Astrocyte (in vitro differentiated cells and primary cell): ENCODE measurements around the gene NDUFS7. TPM values are rescaled to one million over a fixed set of nuclear protein-coding genes. Genes with fewer than 3 reads are reported as not detected.

Experiments used
- DNase-seq: peaks from one replicate; pipeline ENCODE4 v3.0.0-alpha.2; 2010; ENCODE audit warnings: low read depth
- FAIRE-seq: peaks from 2 replicates; lab custom pipeline; 2011; peaks lifted over from hg19 to GRCh38; lab: Jason Lieb, UNC
- H2AFZ ChIP-seq: 2 replicates; pipeline ENCODE4 v1.6.0; 2012; ENCODE audit warnings: low read depth, low read length, inconsistent platforms
- H3K27ac ChIP-seq: 2 replicates; pipeline ENCODE4 v1.5.1; 2011; ENCODE audit warnings: low read depth, low read length, inconsistent platforms
- H3K27me3 ChIP-seq: 2 replicates; pipeline ENCODE4 v1.6.0; 2011; ENCODE audit warnings: low read length, inconsistent platforms; ENCODE audit not compliant: insufficient read depth
- H3K36me3 ChIP-seq: 2 replicates; pipeline ENCODE4 v1.5.1; 2011; ENCODE audit warnings: low read length, inconsistent platforms; ENCODE audit not compliant: insufficient read depth
- H3K4me1 ChIP-seq: 2 replicates; pipeline ENCODE4 v1.5.1; 2011; ENCODE audit warnings: low read length, inconsistent platforms; ENCODE audit not compliant: insufficient read depth
- H3K4me2 ChIP-seq: 2 replicates; pipeline ENCODE4 v1.6.0; 2012; ENCODE audit warnings: low read length, inconsistent platforms
- H3K4me3 ChIP-seq: 2 replicates; pipeline ENCODE4 v1.5.1; 2011; ENCODE audit warnings: low read depth, mild to moderate bottlenecking, low read length, inconsistent platforms; ENCODE audit not compliant: insufficient read depth
- H3K79me2 ChIP-seq: 2 replicates; pipeline ENCODE4 v1.6.0; 2012; ENCODE audit warnings: mild to moderate bottlenecking, low read length, inconsistent platforms; ENCODE audit not compliant: insufficient read depth
- H3K9ac ChIP-seq: 2 replicates; pipeline ENCODE4 v1.6.0; 2012; ENCODE audit warnings: mild to moderate bottlenecking, low read length, inconsistent platforms
- H3K9me3 ChIP-seq: 2 replicates; pipeline ENCODE4 v1.5.1; 2012; ENCODE audit warnings: low read depth, mild to moderate bottlenecking, low read length, inconsistent platforms; ENCODE audit not compliant: insufficient read depth
- H4K20me1 ChIP-seq: 2 replicates; pipeline ENCODE4 v1.6.0; 2012; ENCODE audit warnings: low read length, inconsistent platforms; ENCODE audit not compliant: insufficient read depth
- H3K27ac Mint-ChIP-seq: one replicate; pipeline ENCODE4 v1.8.0; 2021; ENCODE audit warnings: mild to moderate bottlenecking, mixed read lengths; ENCODE audit not compliant: unreplicated experiment
- H3K27me3 Mint-ChIP-seq: one replicate; pipeline ENCODE4 v1.8.0; 2021; ENCODE audit warnings: low read depth, mixed read lengths; ENCODE audit not compliant: unreplicated experiment
- H3K36me3 Mint-ChIP-seq: one replicate; pipeline ENCODE4 v1.8.0; 2021; ENCODE audit warnings: low read depth, mixed read lengths; ENCODE audit not compliant: unreplicated experiment
- H3K4me1 Mint-ChIP-seq: one replicate; pipeline ENCODE4 v1.8.0; 2021; ENCODE audit warnings: low read depth, mixed read lengths; ENCODE audit not compliant: unreplicated experiment
- H3K4me3 Mint-ChIP-seq: one replicate; pipeline ENCODE4 v1.8.0; 2021; ENCODE audit warnings: mild to moderate bottlenecking, moderate library complexity, mixed read lengths; ENCODE audit not compliant: unreplicated experiment
- H3K9me3 Mint-ChIP-seq: one replicate; pipeline ENCODE4 v1.8.0; 2021; ENCODE audit warnings: mild to moderate bottlenecking, mixed read lengths; ENCODE audit not compliant: unreplicated experiment
- EZH2 ChIP-seq: IDR thresholded peaks from 2 replicates; pipeline ENCODE4 v1.6.1; 2012; ENCODE audit warnings: mild to moderate bottlenecking, low read length, inconsistent platforms; ENCODE audit not compliant: insufficient read depth
- total RNA-seq: library from RNA; stranded (reverse); gene quantifications from 2 replicates; pipeline ENCODE4 v1.2.1, GENCODE V29; 2021
- TF ChIP-seq, protein P1 (sequence below): IDR thresholded peaks from 2 replicates; pipeline ENCODE4 v1.5.1; 2011; ENCODE audit warnings: low read depth, mild to moderate bottlenecking, inconsistent platforms, low read length, moderate library complexity; ENCODE audit not compliant: insufficient read depth

The NDUFS7 gene
- total RNA-seq, 1 donor from 2014 or later: 64.0 TPM

DNA sequence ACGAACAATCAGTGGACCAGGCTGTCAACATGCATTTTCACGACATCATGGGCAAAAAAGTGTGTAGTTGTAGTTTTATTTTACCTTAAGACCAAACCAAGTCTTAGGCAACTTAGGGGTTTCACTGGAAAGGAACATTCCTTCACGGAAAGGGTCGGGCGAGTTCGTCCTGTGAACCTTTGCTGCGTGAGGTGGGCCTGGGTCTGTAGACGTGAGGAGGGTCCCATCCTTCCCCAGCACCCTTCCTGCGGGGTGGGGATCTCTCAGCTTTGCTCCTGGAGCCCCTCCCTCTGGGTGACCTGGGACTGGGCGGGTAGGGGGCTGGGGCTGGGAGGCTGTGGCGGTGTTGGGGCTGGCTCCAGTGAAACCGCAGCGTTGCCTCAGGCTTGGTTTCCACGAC lies 42.2 kb downstream of the NDUFS7 start:
- no peaks in the 10 kb centered on the region for H3K9me3 Mint-ChIP-seq
- peak overlapping the region; percentile 10 for H3K27ac Mint-ChIP-seq
- Histone ChIP-seq H3K4me3 (no peak overlapping the region), H3K27me3 (no peaks in the 10 kb centered on the region), H3K79me2 (peaks cover 85% of the 10 kb centered on the region), H3K9me3 (no peaks in the 10 kb centered on the region), H3K4me2 (no peak overlapping the region), H4K20me1 (peaks cover 66% of the 10 kb centered on the region), H3K4me1 (peaks cover 10% of the 10 kb centered on the region), H3K27ac (peak overlapping the region; percentile 44), H3K36me3 (peaks cover 15% of the 10 kb centered on the region), H2AFZ (no peak overlapping the region), H3K9ac (peak overlapping the region; percentile 32)
- FAIRE-seq (no peak), DNase-seq (no peak)
- no peak for TF ChIP-seq EZH2
- TF ChIP-seq, protein P1, sequence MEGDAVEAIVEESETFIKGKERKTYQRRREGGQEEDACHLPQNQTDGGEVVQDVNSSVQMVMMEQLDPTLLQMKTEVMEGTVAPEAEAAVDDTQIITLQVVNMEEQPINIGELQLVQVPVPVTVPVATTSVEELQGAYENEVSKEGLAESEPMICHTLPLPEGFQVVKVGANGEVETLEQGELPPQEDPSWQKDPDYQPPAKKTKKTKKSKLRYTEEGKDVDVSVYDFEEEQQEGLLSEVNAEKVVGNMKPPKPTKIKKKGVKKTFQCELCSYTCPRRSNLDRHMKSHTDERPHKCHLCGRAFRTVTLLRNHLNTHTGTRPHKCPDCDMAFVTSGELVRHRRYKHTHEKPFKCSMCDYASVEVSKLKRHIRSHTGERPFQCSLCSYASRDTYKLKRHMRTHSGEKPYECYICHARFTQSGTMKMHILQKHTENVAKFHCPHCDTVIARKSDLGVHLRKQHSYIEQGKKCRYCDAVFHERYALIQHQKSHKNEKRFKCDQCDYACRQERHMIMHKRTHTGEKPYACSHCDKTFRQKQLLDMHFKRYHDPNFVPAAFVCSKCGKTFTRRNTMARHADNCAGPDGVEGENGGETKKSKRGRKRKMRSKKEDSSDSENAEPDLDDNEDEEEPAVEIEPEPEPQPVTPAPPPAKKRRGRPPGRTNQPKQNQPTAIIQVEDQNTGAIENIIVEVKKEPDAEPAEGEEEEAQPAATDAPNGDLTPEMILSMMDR: no peak
- H3K4me1 Mint-ChIP-seq: no peaks in the 10 kb centered on the region
- no peak overlapping the region for H3K4me3 Mint-ChIP-seq
- no peaks in the 10 kb centered on the region for H3K27me3 Mint-ChIP-seq
- H3K36me3 Mint-ChIP-seq: peaks cover 5% of the 10 kb centered on the region

DNA sequence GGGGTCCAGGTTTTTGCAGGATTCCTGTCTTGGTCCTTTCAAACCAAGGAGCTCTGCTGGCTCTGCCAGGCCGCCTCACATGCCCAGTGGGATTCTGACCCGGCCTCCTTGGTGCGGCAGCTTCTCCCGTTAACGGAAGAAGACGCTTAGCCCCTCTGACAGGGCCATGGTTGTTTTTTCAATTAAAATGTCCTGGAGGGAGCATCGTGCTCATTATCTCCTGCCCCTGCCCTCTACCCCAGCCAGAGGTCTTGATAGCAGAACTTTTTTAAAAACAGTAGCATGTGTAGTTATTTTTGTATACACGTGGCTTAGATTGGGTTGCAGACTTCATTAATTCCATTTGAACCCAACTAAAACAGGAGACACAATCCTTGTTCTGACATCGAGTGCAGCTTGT lies 43.0 kb downstream of the NDUFS7 start:
- Histone ChIP-seq H2AFZ (no peak overlapping the region), H3K79me2 (peaks cover 78% of the 10 kb centered on the region), H3K9ac (no peak overlapping the region), H3K36me3 (peaks cover 12% of the 10 kb centered on the region), H3K4me1 (peaks cover 10% of the 10 kb centered on the region), H4K20me1 (peaks cover 62% of the 10 kb centered on the region), H3K4me2 (no peak overlapping the region), H3K27ac (no peak overlapping the region), H3K9me3 (no peaks in the 10 kb centered on the region), H3K27me3 (no peaks in the 10 kb centered on the region), H3K4me3 (no peak overlapping the region)
- H3K36me3 Mint-ChIP-seq: peaks cover 3% of the 10 kb centered on the region
- H3K4me1 Mint-ChIP-seq: no peaks in the 10 kb centered on the region
- no peak for TF ChIP-seq EZH2
- TF ChIP-seq, protein P1: no peak
- no peak overlapping the region for H3K4me3 Mint-ChIP-seq
- DNase-seq: no peak
- no peaks in the 10 kb centered on the region for H3K9me3 Mint-ChIP-seq
- FAIRE-seq: no peak
- no peak overlapping the region for H3K27ac Mint-ChIP-seq
- no peaks in the 10 kb centered on the region for H3K27me3 Mint-ChIP-seq

DNA sequence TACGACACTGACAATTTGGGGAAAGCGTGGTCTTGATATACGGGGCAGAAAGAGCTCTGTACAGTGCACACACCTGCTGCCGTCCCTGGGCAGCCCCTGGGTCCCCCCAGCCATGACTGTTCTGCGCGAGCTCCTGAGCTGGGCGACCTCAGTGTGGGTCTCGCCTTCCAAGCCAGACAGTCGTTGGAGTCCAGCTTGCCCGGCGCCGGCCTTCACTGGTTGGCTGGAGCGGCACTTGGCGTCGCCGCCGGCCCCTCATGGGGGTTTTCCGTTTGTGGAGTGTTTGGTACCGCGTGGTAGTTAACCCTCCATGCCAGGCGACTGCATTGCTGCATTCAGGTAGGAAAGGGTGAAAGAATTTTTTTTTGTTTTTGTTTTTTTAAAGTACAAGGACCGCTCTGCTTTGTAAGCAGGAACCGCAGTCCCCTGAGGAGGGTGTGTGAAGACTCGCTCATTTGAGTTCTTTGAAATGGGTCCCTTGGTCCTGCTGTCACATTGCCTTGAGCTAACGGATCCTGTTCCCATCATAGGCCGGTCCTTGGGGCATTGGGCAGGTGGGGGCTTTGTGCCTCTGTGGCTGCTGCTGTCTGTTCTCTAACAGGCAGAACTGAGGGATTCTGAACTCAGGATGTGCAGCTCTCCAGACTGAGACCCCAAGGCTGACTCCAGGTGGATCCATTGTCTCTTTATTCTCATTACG lies 43.7 kb downstream of the NDUFS7 start:
- no peaks in the 10 kb centered on the region for H3K4me1 Mint-ChIP-seq
- peaks cover 3% of the 10 kb centered on the region for H3K36me3 Mint-ChIP-seq
- Histone ChIP-seq H3K79me2 (peaks cover 78% of the 10 kb centered on the region), H2AFZ (no peak overlapping the region), H3K27me3 (no peaks in the 10 kb centered on the region), H3K36me3 (peaks cover 11% of the 10 kb centered on the region), H4K20me1 (peaks cover 58% of the 10 kb centered on the region), H3K4me3 (no peak overlapping the region), H3K9ac (no peak overlapping the region), H3K4me2 (no peak overlapping the region), H3K27ac (no peak overlapping the region), H3K9me3 (no peaks in the 10 kb centered on the region), H3K4me1 (peaks cover 10% of the 10 kb centered on the region)
- no peaks in the 10 kb centered on the region for H3K9me3 Mint-ChIP-seq
- H3K27me3 Mint-ChIP-seq: no peaks in the 10 kb centered on the region
- no peak for TF ChIP-seq EZH2
- TF ChIP-seq, protein P1: no peak
- DNase-seq (no peak), FAIRE-seq (no peak)
- H3K27ac Mint-ChIP-seq: no peak overlapping the region
- no peak overlapping the region for H3K4me3 Mint-ChIP-seq
